ENCODE results near the gene RRP1.

Gene RRP1

DNA sequence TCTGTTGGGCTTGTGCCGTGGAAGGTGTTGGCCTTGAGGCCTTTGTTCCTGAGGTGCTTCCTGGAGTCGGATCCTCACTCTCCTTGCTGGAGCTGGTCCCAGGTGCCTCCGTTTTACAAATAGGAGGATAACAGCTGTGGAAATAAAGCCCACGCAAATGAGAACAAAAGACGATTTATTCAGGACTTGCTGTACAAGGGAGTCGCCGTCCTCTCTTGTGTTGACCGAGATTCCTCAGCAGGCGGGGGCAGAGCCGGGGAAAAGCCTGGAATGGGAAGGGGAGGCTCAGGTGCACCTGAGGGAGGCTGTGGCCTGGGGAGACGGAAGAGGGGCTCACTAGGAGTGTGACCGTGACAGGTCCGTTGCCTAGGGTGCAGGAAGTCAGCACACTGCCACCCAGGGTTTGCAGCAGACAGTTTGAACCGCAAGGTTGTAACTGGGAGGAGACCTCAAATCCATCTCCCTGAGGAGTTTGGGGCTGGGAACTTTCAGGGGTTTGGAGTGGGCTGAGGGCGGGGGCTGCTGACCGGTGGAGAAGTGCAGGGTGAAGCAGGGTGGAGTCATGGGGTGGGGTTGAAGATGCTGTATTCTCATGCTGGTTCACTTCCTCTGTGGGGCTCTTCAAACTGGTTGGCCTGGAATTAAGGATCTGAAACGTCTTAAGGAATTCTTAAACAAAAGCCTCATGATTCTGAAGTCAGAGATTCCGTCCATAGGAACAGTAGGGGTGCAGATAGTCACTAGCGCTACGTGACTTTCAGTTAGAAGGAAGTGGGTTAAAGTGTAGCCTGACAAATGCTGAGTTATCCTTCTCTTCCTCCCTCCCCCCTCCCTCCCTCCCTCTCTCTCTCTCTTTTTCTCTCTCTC, 10.7 kb upstream of the RRP1 start:
- DNase-seq = no peak

DNA sequence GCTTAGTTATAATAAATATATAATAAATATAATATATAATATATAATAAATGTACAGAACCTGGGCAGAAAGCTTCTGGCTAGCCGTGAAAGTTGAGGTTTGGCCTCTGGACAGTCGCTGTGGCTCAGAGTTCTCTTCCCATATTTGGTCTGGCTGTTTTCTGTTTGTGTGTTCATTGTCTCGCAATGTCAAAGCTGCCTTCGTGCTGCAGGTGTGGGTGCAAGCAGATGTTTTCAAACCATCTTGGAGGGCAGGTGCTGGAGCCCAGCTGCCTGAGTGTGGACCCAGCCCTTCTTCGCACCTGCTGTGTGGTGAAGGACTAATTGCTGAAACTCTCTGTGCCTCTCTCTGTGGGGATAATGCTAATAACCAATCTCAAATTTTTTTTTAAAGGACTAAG, 9.7 kb upstream of the RRP1 start:
- DNase-seq = peak; percentile 58

DNA sequence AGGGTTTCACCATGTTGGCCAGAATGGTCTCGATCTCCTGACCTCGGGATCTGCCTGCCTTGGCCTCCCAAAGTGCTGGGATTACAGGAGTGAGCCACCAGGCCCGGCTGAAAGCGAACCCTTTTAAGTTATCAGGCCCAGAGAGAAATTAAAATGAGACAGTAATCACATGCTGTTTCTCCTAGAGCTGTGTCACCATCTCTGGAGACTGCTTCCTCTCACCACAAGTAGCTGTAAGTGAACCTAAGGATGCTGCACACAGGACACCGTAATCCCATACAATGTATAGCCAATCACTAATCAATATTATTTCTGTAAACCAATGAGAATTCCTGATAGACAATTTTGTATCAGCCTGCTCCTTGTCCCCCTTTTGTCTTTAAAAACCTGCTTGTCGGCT, 7.5 kb upstream of the RRP1 start:
- no peak for DNase-seq

DNA sequence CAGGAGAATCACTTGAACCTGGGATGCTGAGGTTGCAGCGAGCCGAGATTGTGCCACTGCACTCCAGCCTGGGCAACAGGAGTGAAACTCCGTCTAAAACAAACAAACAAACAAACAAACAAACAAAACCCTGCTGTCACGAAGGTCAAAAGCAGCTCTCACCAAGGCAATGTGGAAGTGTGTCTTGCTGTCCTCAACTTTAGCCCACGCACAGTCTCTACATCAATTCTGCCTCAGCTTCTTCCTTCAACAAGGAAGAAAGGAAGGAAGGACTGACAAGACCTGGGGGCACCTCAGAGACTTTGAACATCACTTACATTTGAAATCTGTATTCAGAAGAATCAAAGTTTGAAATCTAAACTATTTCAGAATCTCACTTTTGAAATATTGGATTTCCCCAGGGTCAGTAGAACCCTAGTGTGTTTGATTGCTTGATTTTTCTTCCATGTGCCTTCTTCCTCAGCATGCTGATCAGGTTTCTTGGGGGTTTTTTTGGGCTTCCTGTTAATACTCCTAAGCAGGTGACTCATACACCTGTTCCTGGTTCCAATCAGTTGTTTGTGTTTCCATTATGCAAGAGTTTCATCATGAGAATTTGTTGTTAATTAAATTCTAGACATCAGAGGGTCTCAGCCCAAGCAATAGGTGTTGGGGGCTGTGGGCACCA, 6.8 kb upstream of the RRP1 start:
- DNase-seq = no peak

DNA sequence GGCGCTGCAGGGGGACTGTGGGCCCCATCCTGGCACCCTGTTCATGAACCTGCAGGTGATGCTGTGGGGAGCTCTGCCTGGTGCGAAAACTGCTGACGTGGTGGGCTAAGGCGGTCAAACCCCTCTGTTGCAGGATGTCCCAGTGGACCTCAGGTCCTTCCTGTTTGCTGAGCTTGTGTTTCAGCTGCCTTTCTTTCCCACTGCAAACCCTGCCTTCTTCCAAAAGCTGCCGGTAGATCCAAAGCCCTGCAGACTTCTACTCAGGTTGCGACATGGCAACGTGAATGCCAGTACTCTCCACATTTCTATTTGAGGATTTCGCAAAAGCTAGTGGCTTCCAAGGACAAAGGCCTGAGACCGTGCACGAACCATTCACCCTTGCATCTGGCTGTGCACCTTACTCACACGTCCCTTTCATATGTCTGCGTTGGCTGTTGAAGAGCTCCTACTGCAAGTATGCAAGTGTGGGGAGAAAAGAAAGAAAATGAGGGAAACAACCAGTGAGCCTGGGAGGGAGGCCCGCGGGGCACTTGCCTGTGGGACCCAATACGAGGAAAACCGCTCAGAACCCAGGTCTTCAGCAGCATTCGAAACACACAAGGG, 6.2 kb upstream of the RRP1 start:
- DNase-seq = no peak

DNA sequence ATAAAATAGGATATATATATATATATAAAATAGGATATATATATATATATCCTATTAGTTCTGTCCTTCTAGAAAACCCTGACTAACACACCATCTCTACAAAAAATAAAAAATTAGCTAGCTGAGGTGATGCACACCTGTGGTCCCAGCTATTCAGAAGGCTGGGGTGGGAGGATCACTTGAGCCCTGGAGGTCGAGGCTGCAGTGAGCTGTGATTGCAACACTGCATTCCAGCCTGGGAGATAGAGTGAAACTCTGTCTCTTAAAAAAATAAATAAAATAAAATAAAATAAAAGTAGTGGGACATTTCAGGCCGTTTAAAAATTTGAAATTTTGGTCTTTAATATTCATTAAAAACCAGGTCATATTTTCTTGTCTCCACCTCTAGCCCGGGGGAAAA, 4.2 kb upstream of the RRP1 start:
- DNase-seq = no peak

DNA sequence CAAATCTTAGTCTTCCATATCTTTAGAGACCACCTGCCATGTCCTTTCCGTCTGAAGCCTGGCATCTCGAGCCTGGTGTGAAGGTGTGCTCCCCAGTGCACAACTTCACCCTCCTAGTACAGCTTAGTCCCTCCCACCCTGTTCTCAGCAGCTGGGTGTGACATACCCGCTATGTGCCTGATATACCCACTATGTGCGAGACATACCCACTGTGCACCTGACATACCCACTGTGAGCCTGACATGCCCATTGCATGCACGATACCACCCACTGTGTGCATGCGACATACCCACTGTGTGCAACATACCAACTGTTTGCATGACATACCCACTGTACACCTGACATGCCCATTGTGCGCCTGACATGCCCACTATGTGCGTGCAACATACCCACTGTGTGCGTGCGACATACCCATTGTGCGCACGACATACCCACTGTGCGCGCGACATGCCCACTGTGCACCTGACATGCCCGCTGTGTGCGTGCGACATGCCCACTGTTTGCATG, 3.0 kb upstream of the RRP1 start:
- DNase-seq = no peak

DNA sequence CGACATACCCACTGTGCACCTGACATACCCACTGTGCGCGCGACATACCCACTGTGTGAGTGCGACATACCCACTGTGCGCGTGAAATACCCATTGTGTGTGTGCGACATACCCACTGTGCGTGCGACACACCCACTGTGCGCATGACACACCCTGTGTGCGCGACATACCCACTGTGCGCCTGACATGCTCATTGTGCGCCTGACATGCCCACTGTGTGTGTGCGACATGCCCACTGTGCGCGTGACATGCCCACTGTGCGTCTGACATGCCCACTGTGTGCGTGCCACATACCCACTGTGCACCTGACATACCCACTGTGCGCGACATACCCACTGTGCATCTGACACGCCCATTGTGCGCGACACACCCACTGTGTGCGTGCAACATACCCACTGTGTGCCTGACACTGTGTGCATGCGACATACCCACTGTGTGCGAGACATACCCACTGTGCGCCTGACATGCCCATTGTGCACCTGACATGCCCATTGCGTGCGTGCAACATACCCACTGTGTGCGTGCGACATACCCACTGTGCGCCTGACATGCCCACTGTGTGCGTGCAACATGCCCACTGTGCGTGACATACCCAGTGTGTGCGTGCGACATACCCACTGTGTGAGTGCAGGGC, 2.5 kb upstream of the RRP1 start:
- DNase-seq = no peak

DNA sequence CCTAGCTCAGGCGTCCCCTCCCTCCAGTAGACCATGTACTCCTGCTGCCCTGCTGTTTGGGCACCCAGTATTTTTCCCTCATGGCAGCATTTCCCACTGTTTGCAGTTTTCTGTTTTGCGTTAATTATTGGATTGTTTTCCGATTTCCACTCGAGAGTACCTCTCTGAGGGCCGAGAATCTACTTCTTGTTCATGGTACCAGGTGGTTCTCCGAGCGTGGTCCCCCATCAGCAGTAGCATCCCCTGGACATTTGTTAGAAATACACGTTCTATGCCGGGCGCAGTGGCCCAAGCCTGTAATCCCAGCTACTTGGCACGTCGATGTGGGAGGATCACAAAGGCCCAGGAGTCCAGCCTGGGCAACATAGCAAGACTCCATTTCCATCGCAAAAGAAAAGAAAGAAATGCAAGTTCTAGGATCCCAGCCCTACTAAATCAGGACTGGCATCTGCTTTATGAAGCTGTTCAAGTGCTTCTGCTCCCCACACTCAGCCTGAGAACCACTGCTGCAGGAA, 690 bp downstream of the RRP1 start:
- no peak for DNase-seq

DNA sequence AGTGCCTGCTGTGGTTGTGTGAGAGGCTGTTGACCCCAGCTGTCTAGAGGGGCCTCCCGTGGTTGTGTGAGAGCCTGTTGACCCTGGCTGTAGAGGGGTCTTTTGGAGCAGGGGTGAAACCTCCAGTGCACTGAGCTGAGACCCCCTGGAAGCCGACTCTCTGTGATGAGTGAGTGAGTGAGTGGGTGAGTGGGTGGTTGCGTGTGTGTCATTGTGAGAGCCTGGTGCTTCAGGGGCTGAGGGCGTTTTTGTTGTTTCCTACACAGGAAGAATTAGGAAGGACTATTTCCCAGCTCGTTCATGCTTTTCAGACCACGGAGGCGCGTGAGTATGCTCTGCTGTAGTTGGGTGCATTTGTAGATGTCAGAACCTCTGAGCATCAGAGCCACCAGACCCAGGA, 3.0 kb downstream of the RRP1 start:
- no peak for DNase-seq

DNA sequence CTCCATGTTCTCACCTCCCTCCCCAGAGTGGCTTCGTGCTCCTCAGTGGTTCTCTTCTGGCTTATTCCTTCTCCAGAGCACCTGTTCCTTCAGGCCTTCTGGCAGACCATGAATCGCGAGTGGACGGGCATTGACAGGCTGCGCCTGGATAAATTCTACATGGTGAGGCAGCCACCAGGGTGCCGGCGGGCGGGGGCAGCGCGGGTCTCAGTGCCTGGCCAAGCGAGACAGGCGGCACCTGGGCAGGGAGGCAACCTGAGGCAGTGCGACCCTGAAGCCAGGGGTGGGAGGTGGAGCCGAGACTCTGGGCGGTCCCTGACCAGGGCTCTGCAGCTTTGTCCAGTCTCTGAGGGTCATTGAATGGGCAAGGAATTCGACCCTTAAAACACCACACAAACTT, 3.9 kb downstream of the RRP1 start:
- DNase-seq = no peak

DNA sequence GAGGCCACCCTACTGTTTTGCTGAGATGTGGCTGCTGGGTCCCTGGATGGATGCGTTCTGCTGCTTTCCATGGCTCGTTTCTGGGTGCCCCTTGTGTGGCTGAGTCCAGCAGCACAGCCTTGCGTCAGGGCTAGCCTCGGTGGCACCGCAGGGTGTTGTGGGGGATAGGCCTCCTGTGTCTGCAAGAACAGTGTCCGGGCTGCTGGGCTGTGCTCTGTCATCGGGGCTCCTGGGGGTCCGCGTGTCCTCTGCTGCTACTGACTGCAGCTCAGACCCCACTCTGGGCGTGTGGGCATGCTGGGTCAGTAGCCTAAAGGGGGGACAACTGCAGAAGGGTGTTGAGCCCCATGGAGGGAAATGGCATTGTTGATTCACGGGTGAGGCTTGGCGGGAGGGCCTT, 4.9 kb downstream of the RRP1 start:
- no peak for DNase-seq

DNA sequence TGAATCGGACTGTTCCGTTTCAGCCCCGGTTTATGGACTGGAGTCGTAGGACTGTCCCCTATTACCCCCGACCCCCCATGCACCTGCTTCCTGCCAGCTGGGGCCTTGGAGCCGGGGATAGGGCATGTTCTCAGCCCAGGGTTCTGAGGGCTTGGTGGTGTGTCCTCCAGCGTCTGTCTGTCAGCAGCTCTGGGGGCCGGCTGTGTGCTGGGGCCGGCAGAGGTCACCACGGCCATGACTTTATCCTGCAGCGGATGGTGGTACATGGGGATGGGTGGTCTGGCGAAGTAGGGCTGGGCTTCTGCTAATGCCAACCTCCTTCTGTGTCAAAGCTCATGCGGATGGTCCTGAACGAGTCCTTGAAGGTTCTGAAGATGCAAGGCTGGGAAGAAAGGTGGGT, 5.5 kb downstream of the RRP1 start:
- no peak for DNase-seq

DNA sequence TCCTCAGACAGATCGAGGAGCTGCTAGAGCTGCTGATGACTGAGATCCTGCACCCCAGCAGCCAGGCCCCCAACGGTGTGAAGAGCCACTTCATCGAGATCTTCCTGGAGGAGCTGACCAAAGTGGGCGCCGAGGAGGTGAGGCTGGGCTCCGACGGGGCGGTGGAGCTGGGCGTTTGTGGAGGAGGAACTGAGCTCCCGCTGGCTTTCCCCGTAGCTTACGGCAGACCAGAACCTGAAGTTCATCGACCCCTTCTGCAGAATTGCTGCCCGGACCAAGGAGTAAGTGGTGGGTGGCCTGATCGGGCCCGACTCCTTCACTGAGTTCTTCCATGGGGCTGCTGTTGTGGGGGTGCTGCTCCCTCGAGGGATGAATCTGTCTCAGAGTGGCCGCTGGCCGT, 8.0 kb downstream of the RRP1 start:
- no peak for DNase-seq

DNA sequence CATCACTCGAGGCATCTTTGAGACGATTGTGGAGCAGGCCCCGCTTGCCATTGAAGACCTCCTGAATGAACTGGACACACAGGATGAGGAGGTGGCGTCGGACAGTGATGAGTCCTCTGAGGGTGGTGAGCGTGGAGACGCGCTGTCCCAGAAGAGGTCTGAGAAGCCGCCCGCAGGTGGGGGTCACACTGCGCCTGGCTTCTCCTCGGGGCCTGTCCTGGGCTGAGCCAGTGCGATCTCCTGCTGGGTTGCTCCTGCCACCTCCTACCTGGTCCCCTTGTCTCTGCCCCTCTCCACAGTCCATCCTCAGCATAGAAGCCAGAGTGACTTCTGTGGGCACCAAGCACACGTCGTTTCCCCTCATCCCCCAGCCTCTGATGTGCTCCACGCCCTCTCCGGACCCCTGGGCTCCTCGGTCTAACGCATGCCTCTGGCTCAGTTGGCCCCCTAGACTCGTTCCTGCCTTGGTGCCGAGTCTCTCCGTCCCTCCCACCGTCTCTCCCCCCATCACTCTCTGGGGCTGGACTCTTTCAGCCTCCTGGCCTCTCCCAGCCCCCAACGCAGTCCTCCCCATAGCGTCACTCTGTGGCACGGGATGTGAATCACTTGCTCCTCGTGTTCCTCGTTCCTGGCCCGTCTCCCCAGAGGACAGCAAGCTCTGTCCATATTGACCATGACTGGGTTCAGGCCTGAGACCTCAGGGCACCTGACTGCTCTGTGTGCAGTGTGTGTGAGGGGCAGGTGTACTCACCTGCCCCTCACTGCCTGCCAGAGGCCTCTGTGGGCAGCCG, 8.7 kb downstream of the RRP1 start:
- no peak for DNase-seq

DNA sequence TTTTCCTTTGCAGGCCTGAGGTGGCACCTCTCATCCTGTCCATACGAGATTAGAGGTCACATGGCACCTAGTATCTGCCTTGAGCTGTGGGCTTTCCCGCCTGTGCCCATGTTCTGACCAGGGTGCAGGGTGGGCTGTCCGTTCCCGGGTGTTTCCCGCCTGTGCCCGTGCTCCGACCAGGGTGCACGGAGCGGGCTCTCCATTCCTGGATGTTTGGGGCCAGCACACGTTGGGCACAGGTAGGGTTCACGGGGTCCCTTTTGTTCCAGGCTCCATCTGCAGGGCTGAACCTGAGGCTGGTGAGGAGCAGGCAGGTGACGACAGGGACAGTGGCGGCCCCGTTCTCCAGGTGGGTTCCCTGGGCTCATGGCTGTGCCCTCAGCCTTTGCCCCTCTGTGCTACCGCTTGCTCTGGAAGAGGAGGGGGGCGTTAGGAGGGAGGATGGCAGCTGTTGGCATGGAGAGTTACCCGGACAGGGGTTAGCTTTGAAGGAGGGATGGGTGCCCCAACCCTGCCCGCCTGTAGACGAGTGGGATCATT, 10.0 kb downstream of the RRP1 start:
- no peak for DNase-seq

DNA sequence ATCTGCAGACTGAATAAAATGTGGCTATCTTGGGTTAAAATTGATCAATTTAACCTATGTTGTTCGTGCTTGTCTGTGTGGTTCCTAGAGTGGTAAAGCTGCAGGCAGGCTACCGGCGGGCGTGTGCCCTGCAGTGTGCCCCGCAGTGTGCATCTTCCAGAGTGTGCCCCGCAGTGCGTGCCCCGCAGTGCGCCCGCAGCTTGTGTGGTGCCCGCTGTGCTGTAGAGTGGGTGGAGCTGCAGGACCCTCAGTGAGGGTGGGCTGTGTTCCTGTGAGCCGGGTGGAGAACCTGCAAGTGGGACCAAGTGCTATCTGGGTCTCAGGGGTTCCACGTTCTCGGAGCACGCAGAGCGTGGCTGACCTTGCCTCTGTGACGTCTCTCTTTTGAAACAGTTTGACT, 10.7 kb downstream of the RRP1 start:
- no peak for DNase-seq

DNA sequence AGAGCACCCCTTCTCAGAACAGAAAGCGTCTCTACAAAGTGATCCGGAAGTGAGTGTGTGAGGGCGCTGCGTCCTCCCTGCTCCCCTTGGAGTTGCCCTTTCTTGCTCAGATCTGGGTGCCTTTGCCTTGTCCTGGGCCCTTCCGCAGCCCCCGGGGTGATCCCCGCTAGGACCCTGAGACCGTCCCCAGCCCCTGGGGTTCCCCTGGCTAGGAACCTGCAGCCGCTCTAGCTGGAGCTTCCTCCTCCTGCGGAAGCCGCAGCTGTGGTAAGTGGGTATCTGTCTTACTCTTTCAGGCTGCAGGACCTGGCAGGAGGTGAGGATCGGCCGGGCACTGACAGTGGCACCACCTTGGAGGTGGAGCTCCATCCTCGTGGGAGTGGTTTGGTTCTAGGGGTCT, 11.2 kb downstream of the RRP1 start:
- DNase-seq = no peak

DNA sequence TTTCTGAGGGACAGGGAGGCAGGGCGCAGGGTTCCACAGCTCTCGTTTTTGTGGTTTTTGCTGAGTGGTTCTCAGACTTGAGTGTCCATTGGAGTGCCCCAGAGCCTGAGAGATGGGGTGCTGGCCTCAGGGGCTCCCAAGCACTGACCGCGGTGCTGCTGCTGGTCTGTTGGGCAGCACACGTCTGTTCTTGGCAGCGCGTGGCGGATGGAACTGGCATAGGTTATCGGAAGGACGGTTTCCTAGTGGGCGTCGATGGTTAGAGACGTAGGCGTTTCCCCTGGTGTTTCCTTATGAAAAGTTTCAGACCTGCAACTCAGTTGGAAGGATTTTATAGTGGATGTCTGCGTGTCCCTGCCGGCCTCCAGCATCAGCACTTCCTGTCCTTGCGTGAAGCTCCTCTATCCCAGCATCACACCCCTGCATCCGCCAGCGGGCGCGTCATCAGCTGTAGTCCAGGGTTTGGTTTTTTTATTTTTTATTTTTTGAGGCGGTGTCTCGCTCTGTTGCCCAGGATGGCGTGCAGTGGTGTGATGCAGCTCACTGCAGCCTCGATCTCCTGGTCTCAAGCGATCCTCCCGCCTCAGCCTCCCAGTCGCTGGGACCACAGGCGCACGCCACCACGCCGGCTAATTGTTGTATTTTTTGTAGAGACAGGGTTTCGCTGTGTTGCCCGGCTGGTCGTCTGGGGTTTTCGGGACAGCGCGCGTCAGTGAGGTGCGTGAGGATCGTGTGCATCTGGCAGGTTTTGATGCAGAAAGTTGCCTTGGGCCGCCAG, 11.8 kb downstream of the RRP1 start:
- DNase-seq = no peak

DNA sequence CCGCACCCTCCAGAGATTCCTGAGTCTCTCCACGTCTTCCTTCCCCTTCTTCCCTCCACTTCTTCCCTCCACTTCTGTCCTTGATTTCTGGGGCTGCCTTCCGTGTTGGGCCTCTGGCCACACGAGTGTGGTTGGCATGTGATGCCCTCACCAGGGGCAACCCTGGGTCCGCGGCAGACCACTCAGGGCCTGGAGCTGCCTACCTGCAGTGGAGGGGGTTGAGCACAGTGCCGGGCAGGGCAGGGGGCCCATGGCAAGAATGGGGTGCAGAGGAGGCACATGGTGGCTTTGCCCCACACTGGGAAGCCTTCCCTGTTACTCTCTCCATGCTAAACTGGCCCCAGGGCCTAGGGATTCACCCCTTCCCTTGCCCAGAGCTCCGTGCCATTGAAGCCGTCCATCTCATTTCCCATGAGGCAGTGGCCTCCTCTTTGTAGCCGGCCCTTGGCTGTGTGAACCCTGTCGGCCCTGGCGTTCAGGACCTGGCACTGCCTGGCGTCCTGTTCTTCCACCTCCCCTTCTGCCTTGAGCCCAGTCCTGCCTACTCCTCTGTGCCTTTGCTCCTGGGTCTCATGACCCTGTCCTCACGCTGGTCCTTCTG, 13.4 kb downstream of the RRP1 start:
- DNase-seq = no peak
